HL-60/S4 treated with retinoic acid at 250 ng/mL for 4 days and 3 days (cell line): ENCODE measurements around the gene EIF4A3.

ENCODE experiments used
- in situ Hi-C: fragments of 300-500 bp; cut with MboI; formaldehyde crosslinking; loops from 2 replicates; pipeline ENCODE4 v1.7.0; 2022; ENCODE audit warnings: low sequenced_read_pairs

Gene EIF4A3

DNA sequence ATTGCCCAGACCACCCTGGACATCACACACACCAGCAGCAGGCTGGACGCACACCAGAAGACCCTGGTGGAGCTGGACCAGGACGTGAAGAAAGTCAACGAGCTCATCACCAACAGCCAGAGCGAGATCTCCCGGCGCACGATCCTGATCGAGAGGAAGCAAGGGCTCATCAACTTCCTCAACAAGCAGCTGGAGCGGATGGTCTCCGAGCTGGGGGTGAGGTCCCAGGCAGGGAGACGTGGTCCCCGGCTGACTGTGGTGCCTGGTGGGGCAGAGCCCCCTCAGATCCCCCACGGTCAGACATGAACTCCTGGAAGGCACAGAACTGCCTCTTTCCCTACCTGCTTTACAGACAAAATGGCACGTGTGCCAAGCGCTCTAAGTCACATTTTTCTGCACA is 62.2 kb downstream of the EIF4A3 start:
- in situ Hi-C loops, result no loop called here
